CD4-positive, alpha-beta T cell treated with Interleukin-2 at 100 ng/mL for 4 hours (primary cell): ENCODE results near the gene SVIL.
"Not testable (repeated sequence)": the region's sequence is repeated elsewhere in the genome, so short reads cannot be mapped to it uniquely, and the experiment has no call there.

Experiments used
- DNase-seq: peaks from one replicate; pipeline ENCODE4 v3.0.0-alpha.2; 2020; ENCODE audit warnings: low spot score

The SVIL gene

GRCh38 chr10:29620112-29620690, 14.6 kb downstream of the SVIL start:
- no peak for DNase-seq

GRCh38 chr10:29619241-29619669, 15.5 kb downstream of the SVIL start:
- no peak for DNase-seq

- no peak for DNase-seq
These were observed 16.2 kb downstream of the SVIL start for GRCh38 chr10:29618341-29619171.

GRCh38 chr10:29617880-29618340, 16.9 kb downstream of the SVIL start:
- no peak for DNase-seq

GRCh38 chr10:29616542-29616941, 18.2 kb downstream of the SVIL start:
- DNase-seq = no peak

GRCh38 chr10:29615195-29615594, 19.6 kb downstream of the SVIL start:
- no peak for DNase-seq

- DNase-seq = not testable (repeated sequence)
These were observed 20.5 kb downstream of the SVIL start for GRCh38 chr10:29614289-29614688.

- no peak for DNase-seq
These were observed 21.0 kb downstream of the SVIL start for GRCh38 chr10:29613791-29614190.

GRCh38 chr10:29613196-29613595, 21.6 kb downstream of the SVIL start:
- DNase-seq = no peak

- DNase-seq = no peak
These were observed 22.1 kb downstream of the SVIL start for GRCh38 chr10:29612657-29613056.

GRCh38 chr10:29611781-29612381, 22.9 kb downstream of the SVIL start:
- DNase-seq = no peak

- DNase-seq = no peak
These were observed 23.7 kb downstream of the SVIL start for GRCh38 chr10:29610876-29611647.

- not testable (repeated sequence) for DNase-seq
These were observed 24.4 kb downstream of the SVIL start for GRCh38 chr10:29610331-29610730.

GRCh38 chr10:29609696-29610095, 25.1 kb downstream of the SVIL start:
- no peak for DNase-seq

- no peak for DNase-seq
These were observed 26.1 kb downstream of the SVIL start for GRCh38 chr10:29608476-29609301.

- no peak for DNase-seq
These were observed 26.7 kb downstream of the SVIL start for GRCh38 chr10:29608062-29608461.

- no peak for DNase-seq
These were observed 27.2 kb downstream of the SVIL start for GRCh38 chr10:29607576-29607975.

GRCh38 chr10:29606693-29607092, 28.1 kb downstream of the SVIL start:
- DNase-seq = not testable (repeated sequence)

- no peak for DNase-seq
These were observed 30.4 kb downstream of the SVIL start for GRCh38 chr10:29604291-29604825.

- no peak for DNase-seq
These were observed 31.4 kb downstream of the SVIL start for GRCh38 chr10:29603223-29603896.

GRCh38 chr10:29600821-29601220, 34.0 kb downstream of the SVIL start:
- no peak for DNase-seq
